Neural crest cell (in vitro differentiated cells): Measurements from ENCODE around the gene ILK. TPM values are rescaled to one million over a fixed set of nuclear protein-coding genes. Genes with fewer than 3 reads are reported as not detected.

Source experiments
- DNase-seq: peaks from one replicate; pipeline ENCODE4 v3.0.0; 2021; ENCODE audit warnings: low read depth, mixed read lengths, low spot score
- H3K27ac Mint-ChIP-seq: one replicate; pipeline ENCODE4 v1.8.0; 2021; ENCODE audit warnings: mild to moderate bottlenecking, mixed read lengths; ENCODE audit not compliant: unreplicated experiment
- H3K27me3 Mint-ChIP-seq: 2 replicates; pipeline ENCODE4 v1.8.0; 2021; ENCODE audit warnings: low read depth, mild to moderate bottlenecking, mixed read lengths
- H3K36me3 Mint-ChIP-seq: 2 replicates; pipeline ENCODE4 v1.8.0; 2021; ENCODE audit warnings: low read depth, mild to moderate bottlenecking, mixed read lengths
- H3K4me1 Mint-ChIP-seq: 2 replicates; pipeline ENCODE4 v1.8.0; 2021; ENCODE audit warnings: mixed read lengths
- H3K4me3 Mint-ChIP-seq: one replicate; pipeline ENCODE4 v1.8.0; 2021; ENCODE audit warnings: mild to moderate bottlenecking, mixed read lengths
- H3K9me3 Mint-ChIP-seq: 2 replicates; pipeline ENCODE4 v1.8.0; 2021; ENCODE audit warnings: mixed read lengths
- CTCF ChIP-seq: fragments of 200-600 bp; sonication (generic); conservative IDR thresholded peaks from 2 replicates; pipeline ENCODE4 v1.5.0; 2021; ENCODE audit warnings: antibody characterized with exemption, mild to moderate bottlenecking
- total RNA-seq: library from RNA; stranded (reverse); gene quantifications from 2 replicates; pipeline ENCODE4 v1.2.1, GENCODE V29; 2021

ILK gene
- total RNA-seq, 1 donor from 2014 or later, result 121 TPM

- no peak overlapping the region for H3K4me3 Mint-ChIP-seq
- no peaks in the 10 kb centered on the region for H3K9me3 Mint-ChIP-seq
- peaks cover 11% of the 10 kb centered on the region for H3K4me1 Mint-ChIP-seq
- DNase-seq, result no peak
- H3K27ac Mint-ChIP-seq, result no peak overlapping the region
- TF ChIP-seq CTCF, result no peak
- H3K27me3 Mint-ChIP-seq, result peaks cover 17% of the 10 kb centered on the region
- no peaks in the 10 kb centered on the region for H3K36me3 Mint-ChIP-seq
Measured at GRCh38 chr11:6655020-6655789, 51.6 kb downstream of the ILK start.

- Mint-ChIP-seq H3K27ac (no peak within 1 kb of the TSS), H3K27me3 (peaks cover 17% of the 10 kb centered on the region), H3K9me3 (no peaks in the 10 kb centered on the region), H3K4me1 (peaks cover 11% of the 10 kb centered on the region), H3K36me3 (no peaks in the 10 kb centered on the region), H3K4me3 (peak within 1 kb of the TSS; percentile 84)
- TF ChIP-seq CTCF, result no peak
- peak; percentile 33 for DNase-seq
Measured at GRCh38 chr11:6655790-6656583, 52.4 kb downstream of the ILK start, which contains the start of gene DCHS1. TSS of gene DCHS1 (minus strand) at chr11:6655809. CDS start at chr11:6641613, 14,196 bp downstream.

GRCh38 chr11:6656584-6656915 is 53.0 kb downstream of the ILK start:
- Mint-ChIP-seq H3K9me3 (no peaks in the 10 kb centered on the region), H3K4me1 (peaks cover 11% of the 10 kb centered on the region), H3K4me3 (peak overlapping the region; percentile 84), H3K27me3 (peaks cover 18% of the 10 kb centered on the region), H3K27ac (no peak overlapping the region), H3K36me3 (no peaks in the 10 kb centered on the region)
- TF ChIP-seq CTCF, result no peak
- no peak for DNase-seq

GRCh38 chr11:6656936-6657335 is 53.4 kb downstream of the ILK start:
- TF ChIP-seq CTCF, result no peak
- Mint-ChIP-seq H3K9me3 (no peaks in the 10 kb centered on the region), H3K27ac (no peak overlapping the region), H3K27me3 (peaks cover 21% of the 10 kb centered on the region), H3K4me3 (peak overlapping the region; percentile 84), H3K4me1 (peaks cover 11% of the 10 kb centered on the region), H3K36me3 (no peaks in the 10 kb centered on the region)
- DNase-seq, result no peak

GRCh38 chr11:6657346-6657745 is 53.8 kb downstream of the ILK start:
- DNase-seq, result no peak
- no peaks in the 10 kb centered on the region for H3K36me3 Mint-ChIP-seq
- no peak for TF ChIP-seq CTCF
- no peaks in the 10 kb centered on the region for H3K9me3 Mint-ChIP-seq
- peaks cover 21% of the 10 kb centered on the region for H3K27me3 Mint-ChIP-seq
- peak overlapping the region; percentile 84 for H3K4me3 Mint-ChIP-seq
- peaks cover 11% of the 10 kb centered on the region for H3K4me1 Mint-ChIP-seq
- no peak overlapping the region for H3K27ac Mint-ChIP-seq
